NT2/D1 (cell line): Measurements from ENCODE around the gene TDRKH.

Source experiments
- DNase-seq: peaks from one replicate; pipeline ENCODE4 v3.0.0-alpha.2; 2011; ENCODE audit warnings: low read depth, low spot score
- H3K27me3 ChIP-seq: 2 replicates; pipeline ENCODE4 v1.6.0; 2011; ENCODE audit warnings: mild to moderate bottlenecking; ENCODE audit not compliant: insufficient read length, insufficient read depth
- H3K36me3 ChIP-seq: 2 replicates; pipeline ENCODE4 v1.6.1; 2011; ENCODE audit warnings: mild to moderate bottlenecking, low read length, mixed read lengths; ENCODE audit not compliant: insufficient read depth, insufficient read length
- H3K4me1 ChIP-seq: 2 replicates; pipeline ENCODE4 v1.5.1; 2011; ENCODE audit not compliant: insufficient read depth, insufficient read length
- H3K4me3 ChIP-seq: 2 replicates; pipeline ENCODE4 v1.5.1; 2011; ENCODE audit warnings: low read depth; ENCODE audit not compliant: insufficient read length
- H3K9ac ChIP-seq: 2 replicates; pipeline ENCODE4 v1.6.0; 2011; ENCODE audit warnings: low read depth; ENCODE audit not compliant: insufficient read length
- H3K9me3 ChIP-seq: 2 replicates; pipeline ENCODE4 v1.5.1; 2011; ENCODE audit warnings: mild to moderate bottlenecking, low read length; ENCODE audit not compliant: insufficient read depth
- SUZ12 ChIP-seq: IDR thresholded peaks from 2 replicates; pipeline ENCODE4 v1.6.1; 2011; ENCODE audit not compliant: insufficient read length, insufficient read depth; ENCODE audit errors: extremely low read depth
- YY1 ChIP-seq: IDR thresholded peaks from 2 replicates; pipeline ENCODE4 v1.6.1; 2011; ENCODE audit not compliant: insufficient read length, insufficient read depth
- ZNF274 ChIP-seq: IDR thresholded peaks from 2 replicates; pipeline ENCODE4 v1.6.1; 2011; ENCODE audit warnings: mild to moderate bottlenecking, low read depth, low read length

Gene TDRKH

DNA sequence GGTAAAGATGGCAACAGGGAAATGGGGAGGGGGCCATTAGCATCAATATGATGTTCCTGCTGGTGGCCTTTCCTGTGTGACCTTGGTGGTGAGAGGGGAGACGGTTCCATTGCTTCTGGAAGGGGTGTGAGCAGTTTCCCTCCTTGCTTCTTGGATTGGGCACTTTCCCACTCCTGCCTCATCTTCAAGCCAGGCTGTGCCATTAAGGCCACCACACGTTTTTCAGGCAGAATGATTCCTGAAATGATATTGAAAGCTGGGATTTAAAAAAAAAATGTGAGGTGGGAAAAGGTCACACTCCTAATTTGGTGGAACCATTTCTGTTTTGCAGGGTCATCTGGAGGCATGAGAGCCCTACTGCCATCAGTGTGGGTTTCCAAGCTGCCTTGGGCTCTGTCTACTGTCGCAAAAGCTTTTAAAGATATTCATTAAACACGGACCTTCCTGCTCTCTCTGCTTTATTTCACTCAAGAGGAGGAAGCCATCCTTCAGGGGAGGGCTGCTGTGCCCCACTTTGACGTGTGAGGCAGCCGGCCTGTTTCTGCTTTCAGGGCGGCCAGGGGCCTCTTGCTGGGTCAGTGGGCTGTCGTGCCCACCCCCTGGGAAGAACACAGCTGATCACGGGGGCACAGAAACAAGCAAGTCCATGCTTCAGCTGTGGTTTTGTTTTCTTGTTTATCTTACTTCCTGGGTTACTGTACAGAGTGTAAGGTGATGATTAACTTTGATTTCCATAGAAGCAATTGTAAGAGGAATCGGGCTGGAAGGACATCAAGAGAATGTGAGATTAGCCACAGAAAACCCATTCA, 60.9 kb downstream of the TDRKH start:
- no peak for DNase-seq
- Histone ChIP-seq H3K9me3 (no peaks in the 10 kb centered on the region), H3K4me3 (no peak overlapping the region), H3K36me3 (no peaks in the 10 kb centered on the region), H3K4me1 (no peaks in the 10 kb centered on the region), H3K9ac (no peak overlapping the region), H3K27me3 (peaks cover 2% of the 10 kb centered on the region)
- no peak for TF ChIP-seq SUZ12
- no peak for TF ChIP-seq YY1
- no peak for TF ChIP-seq ZNF274

DNA sequence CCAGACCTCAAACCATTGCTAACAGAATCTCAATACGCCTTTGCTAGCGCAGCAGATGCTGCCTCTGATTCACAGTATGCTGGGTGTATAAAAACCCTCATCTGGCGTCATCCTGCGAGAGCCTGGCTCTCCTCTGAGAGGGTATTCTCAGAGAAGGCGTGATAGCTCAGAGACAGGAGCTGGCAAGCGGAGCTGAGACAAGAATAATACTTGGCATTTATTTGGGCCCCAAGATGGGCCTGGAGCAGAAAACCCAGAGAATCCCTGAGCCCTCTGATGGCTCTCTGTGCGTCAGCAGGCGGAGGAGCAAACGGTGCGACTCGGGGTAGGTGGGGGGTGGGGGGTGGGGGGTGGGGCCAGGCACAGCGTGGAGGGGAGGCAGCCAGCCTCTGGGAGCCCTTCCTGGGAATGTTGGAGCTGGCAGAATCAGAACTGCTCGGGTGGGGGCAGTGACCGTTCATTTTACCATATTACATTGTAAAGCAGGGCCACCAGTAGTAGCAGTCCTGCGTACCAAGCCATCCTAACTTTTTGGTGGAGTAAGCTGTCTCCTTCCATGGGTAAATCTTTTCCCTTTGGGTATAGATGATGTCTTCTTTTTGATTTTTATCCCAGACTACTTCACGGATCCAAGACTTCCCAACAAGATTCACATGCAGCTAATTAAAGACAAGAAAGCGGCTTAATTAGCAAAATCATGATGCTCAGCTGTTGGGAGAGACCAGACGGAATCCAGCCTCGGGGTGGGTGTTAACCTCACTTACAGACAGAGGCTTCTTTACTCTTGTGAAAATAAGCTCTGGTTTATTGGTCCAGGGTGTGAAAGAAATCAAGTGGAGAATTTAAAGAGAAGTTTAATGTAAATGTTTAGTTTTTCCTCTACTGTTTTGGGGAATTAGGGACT, 61.9 kb downstream of the TDRKH start:
- TF ChIP-seq ZNF274 = no peak
- TF ChIP-seq YY1 = no peak
- no peak for TF ChIP-seq SUZ12
- Histone ChIP-seq H3K4me1 (no peaks in the 10 kb centered on the region), H3K9me3 (no peaks in the 10 kb centered on the region), H3K36me3 (no peaks in the 10 kb centered on the region), H3K9ac (no peak overlapping the region), H3K4me3 (no peak overlapping the region), H3K27me3 (peaks cover 2% of the 10 kb centered on the region)
- DNase-seq = peak; percentile 30

DNA sequence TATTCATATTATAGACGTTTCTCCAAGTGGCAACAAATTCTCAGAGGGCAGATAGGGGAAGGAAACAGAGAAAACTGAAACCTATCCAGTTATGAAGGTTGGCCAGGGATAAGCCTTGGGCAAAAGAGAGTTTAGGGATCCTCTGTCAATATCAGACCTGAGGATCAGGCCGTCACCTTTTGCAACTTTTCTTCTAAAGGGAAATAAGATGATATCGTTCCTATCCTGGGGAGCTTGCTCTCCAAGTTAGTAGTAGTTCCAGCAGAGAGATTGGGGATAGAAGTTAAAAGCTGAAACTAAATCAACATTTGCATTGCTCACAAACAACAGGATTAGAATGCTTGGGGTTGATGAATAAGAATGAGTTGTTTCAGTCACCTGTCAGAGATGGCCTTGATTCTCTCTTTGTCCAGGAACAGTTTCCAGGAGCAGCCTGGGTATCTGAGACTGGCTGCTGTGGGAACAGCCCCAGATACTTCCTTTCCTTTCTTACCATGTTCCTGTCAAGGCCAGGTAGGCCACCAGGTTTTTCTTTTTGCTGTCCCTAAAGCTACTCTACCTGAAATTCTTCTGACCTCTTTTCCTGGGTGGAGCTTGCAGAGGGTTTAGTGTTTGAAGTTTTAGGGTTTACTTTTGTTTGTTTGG, 66.5 kb downstream of the TDRKH start:
- Histone ChIP-seq H3K9ac (no peak overlapping the region), H3K36me3 (no peaks in the 10 kb centered on the region), H3K4me3 (no peak overlapping the region), H3K27me3 (peaks cover 43% of the 10 kb centered on the region), H3K9me3 (no peaks in the 10 kb centered on the region), H3K4me1 (no peaks in the 10 kb centered on the region)
- peak; percentile 39 for DNase-seq
- TF ChIP-seq SUZ12 (no peak), YY1 (no peak), ZNF274 (no peak)
